Measurements from ENCODE around the gene KIRREL3.

DNA sequence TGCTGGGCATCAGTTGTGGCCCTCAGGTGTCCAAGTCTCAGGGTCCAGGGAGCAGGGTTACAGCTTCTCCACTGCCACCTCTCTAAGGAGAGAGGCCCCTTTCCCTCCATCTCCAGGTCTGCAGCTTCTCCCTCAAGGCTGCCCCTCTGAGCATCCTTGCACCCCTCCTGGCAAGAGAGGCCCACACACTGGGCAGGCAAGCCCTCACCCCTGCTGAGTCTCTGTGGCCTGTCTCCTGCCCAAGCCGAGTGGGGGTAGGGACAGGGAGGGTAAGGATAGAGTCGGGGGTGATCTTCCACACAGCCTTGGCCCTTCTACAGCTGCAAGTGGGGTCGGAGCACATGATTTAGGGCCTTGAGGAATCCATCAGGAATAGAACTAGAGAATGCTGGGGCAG is 568.5 kb downstream of the KIRREL3 start:
- TF ChIP-seq SIX5 (IDR thresholded peaks at IDR 0.05; ENCODE audit: low read depth, low read length) (no peak), RNF2 (IDR thresholded peaks at IDR 0.05; ENCODE audit: borderline replicate concordance, low read depth, low read length, missing control alignments, poor library complexity, severe bottlenecking) (no peak), SP1 (IDR thresholded peaks at IDR 0.05; ENCODE audit: low read depth, low read length) (no peak), ZNF274 (IDR thresholded peaks at IDR 0.05; ENCODE audit: borderline replicate concordance, extremely low read depth, low read length) (no peak), BACH1 (IDR thresholded peaks at IDR 0.05; ENCODE audit: low read length) (no peak), EZH2 (IDR thresholded peaks at IDR 0.05; ENCODE audit: low read depth, low read length, severe bottlenecking) (no peak), SP2 (IDR thresholded peaks at IDR 0.05; ENCODE audit: low read length) (no peak), POLR2AphosphoS5 (IDR thresholded peaks at IDR 0.05; ENCODE audit: low read depth, low read length) (no peak), RAD21 (IDR thresholded peaks at IDR 0.05 in 1 of 2, conservative IDR thresholded peaks at IDR 0.05 in 1 of 2; ENCODE audit: low read depth in 2 of 2, low read length in 2 of 2) (no peak), YY1 (IDR thresholded peaks at IDR 0.05; ENCODE audit: low read depth, low read length) (no peak), EP300 (IDR thresholded peaks at IDR 0.05; ENCODE audit: borderline replicate concordance in 1 of 2, low read depth in 2 of 2, low read length in 2 of 2) (no peak)
- TF ChIP-seq, protein P1, sequence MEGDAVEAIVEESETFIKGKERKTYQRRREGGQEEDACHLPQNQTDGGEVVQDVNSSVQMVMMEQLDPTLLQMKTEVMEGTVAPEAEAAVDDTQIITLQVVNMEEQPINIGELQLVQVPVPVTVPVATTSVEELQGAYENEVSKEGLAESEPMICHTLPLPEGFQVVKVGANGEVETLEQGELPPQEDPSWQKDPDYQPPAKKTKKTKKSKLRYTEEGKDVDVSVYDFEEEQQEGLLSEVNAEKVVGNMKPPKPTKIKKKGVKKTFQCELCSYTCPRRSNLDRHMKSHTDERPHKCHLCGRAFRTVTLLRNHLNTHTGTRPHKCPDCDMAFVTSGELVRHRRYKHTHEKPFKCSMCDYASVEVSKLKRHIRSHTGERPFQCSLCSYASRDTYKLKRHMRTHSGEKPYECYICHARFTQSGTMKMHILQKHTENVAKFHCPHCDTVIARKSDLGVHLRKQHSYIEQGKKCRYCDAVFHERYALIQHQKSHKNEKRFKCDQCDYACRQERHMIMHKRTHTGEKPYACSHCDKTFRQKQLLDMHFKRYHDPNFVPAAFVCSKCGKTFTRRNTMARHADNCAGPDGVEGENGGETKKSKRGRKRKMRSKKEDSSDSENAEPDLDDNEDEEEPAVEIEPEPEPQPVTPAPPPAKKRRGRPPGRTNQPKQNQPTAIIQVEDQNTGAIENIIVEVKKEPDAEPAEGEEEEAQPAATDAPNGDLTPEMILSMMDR (IDR thresholded peaks at IDR 0.05; ENCODE audit: control extremely low read depth in 1 of 3, insufficient read depth in 1 of 3, low read depth in 1 of 3, low read length in 3 of 3) = no peak

Measured in H1 (cell line).